GM18867 (cell line): Measurements from ENCODE around the gene LRP6.

ENCODE experiments used
- ATAC-seq: cut with Tn5 transposase; IDR thresholded peaks from one replicate; pipeline ENCODE4 v1.9.1; 2021; ENCODE audit warnings: mild to moderate bottlenecking, moderate library complexity; ENCODE audit not compliant: unreplicated experiment

The LRP6 gene

GRCh38 chr12:12083688-12084087 is 183.2 kb downstream of the LRP6 start:
- no peak for ATAC-seq

GRCh38 chr12:12081836-12082497 is 184.9 kb downstream of the LRP6 start:
- peak; percentile 48 for ATAC-seq

- ATAC-seq, result no peak
Measured at GRCh38 chr12:12079291-12079690, 187.6 kb downstream of the LRP6 start.

- ATAC-seq, result peak; percentile 69
Measured at GRCh38 chr12:12072064-12072760, 194.6 kb downstream of the LRP6 start.

DNA sequence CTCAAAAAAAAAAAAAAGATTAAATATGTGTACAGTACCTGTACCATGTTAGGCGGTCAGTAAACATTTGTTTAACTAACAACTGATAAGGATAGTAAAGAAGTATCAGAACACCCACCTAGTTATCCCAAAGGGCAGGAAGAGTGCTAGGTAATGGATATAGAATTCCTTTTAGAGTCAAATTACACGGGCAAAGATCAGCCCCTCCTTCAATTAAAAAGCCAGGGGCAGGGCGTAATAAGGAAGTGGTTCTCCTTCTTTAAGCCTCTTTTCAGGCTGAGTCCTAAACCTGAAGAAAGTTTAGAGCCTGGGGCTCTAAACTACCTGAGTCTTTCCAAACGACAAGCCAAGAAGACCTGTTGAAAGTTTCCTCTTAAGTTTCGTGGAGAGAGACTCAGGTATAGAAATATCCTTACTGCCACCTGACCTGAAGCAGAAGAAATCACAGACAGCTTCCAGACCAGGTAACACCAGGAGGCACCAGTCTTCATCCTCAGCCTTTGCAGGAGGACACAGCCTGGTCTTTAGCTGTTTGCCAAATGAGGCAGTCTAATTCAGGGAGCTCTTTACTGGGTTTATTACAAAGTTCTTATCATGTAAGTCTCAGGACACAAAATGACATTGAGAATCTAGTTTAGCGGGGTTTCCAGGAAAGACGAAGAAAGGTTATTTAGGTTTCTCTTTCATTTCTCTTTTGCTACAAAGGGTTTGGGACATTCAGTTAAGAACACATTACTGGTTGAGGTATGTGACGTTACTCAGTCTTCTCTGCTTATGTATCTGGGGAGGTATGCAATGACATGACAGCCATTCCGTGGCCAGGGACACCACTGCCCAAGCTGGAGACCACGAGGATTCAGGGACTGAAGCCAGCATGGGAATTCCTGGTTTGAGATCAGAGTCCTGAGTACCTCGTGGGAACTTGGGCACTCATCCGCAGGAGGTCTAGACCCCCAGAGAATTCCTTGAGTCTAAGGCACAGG is 195.9 kb downstream of the LRP6 start, which contains the start of gene BCL2L14:
BCL2L14 (plus strand) TSS at position 266 of the 983 bp plus-strand sequence. CDS start 8,367 bp downstream, outside the sequence.
- peak; percentile 62 for ATAC-seq

DNA sequence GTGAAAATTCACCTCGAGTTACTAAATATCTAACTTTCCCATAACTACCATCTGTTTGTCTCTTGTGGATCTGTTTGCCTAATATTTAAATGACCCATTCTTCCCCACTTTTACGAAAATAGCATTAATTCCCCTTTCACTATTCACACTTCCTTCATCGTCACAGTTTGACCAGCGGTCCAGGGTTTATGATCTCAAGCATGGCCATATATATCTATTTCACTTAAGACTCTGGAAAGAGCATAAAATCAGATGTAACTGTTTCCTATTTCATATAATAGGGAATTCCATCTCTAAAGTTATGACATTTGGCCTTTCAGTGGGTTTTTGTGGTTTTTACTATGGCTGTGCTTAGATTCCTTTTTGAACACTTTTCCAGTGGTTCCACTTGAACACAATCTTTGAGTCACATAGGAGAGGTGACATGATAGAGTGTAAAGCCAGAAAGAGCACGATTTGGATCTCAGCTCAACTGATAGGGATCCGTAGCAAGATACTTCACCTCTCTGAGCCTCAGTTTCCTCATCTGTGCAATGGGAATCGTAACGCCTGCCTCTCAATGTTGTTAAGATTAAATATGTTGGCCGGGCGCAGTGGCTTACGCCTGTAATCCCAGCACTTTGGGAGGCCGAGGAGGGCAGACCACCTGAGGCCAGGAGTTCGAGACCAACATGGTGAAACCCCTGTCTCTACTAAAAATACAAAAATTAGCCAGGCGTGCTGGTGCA is 196.9 kb downstream of the LRP6 start:
- no peak for ATAC-seq

DNA sequence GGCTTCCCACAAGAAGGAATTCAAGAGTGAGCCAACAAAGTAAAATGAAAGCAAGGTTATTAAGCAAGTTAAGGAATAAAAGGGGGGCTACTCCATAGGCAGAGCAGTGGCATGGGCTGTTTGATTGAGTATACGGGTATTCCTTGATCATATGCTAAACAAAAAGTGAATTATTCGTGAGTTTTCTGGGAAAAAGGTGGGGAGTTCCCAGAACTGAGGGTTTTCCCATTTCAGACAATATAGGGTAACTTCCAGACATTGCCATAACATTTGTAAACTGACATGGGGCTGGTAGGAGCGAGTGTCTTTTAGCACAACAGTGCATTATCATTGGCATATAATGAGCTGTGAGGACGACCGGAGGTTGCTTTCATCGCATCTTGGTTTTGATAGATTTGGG is 198.1 kb downstream of the LRP6 start:
- ATAC-seq, result no peak
